Stomach (tissue), 9 donors: ENCODE results near the gene TAS1R2. TPM values are rescaled to one million over a fixed set of nuclear protein-coding genes. Genes with fewer than 3 reads are reported as not detected.

Experiments used
- DNase-seq, 2 donors: peaks; one replicate each; pipeline versions ENCODE4 v3.0.0 to v3.0.0-alpha.2; 2013 to 2019
- H3K27ac ChIP-seq, 5 donors: fragments of 200-600 bp in 4 of 5; sonication (generic) in 4 of 5; one replicate each; pipeline ENCODE4 v1.5.1; 2013 to 2019; ENCODE audit warnings: mild to moderate bottlenecking in 1 of 5, moderate library complexity in 1 of 5
- H3K27me3 ChIP-seq, 3 donors: fragments of 200-600 bp; sonication (generic); one replicate each; pipeline ENCODE4 v1.5.1; 2017 to 2019; ENCODE audit warnings: mixed run types in 1 of 3
- H3K36me3 ChIP-seq, 4 donors: fragments of 200-600 bp; sonication (generic); 1 replicate in 3 of 4; 2 replicates in 1 of 4; pipeline ENCODE4 v1.5.1; 2016 to 2019
- H3K4me1 ChIP-seq, 4 donors: fragments of 200-600 bp; sonication (generic); one replicate each; pipeline ENCODE4 v1.5.1; 2016 to 2019
- H3K4me3 ChIP-seq, 4 donors: fragments of 200-600 bp; sonication (generic) in 3 of 4; one replicate each; pipeline ENCODE4 v1.5.1; 2016 to 2019; ENCODE audit warnings: mild to moderate bottlenecking in 1 of 4
- H3K9me3 ChIP-seq, 4 donors: fragments of 200-600 bp; sonication (generic); one replicate each; pipeline ENCODE4 v1.5.1; 2016 to 2019
- EP300 ChIP-seq: sonication (generic); formaldehyde crosslinking; IDR thresholded peaks from one replicate; pipeline ENCODE4 v1.6.1; 2017; ENCODE audit warnings: antibody characterized with exemption
- POLR2A ChIP-seq, 4 donors: fragments of 450-650 bp; IDR thresholded peaks; one replicate each; pipeline ENCODE4 v1.6.1; 2016; ENCODE audit warnings: antibody characterized with exemption in 4 of 4, control low read depth in 2 of 4, mild to moderate bottlenecking in 1 of 4, moderate library complexity in 1 of 4
- POLR2AphosphoS5 ChIP-seq, 3 donors: sonication (generic); formaldehyde crosslinking; IDR thresholded peaks; one replicate each; pipeline ENCODE4 v1.6.1; 2016; ENCODE audit warnings: antibody characterized with exemption in 3 of 3
- WGBS, 5 donors: extraction: QIAGEN DNeasy Blood & Tissue Kit in 3 of 5; methylation state at CpG; one replicate each; pipeline versions ENCODE4 v1.1.5 to v1.1.7; 2013 to 2018; 5-methylcytosine and 5-hydroxymethylcytosine counted together
- intact Hi-C: fragments of 100-400 bp; cut with DNase I; formaldehyde crosslinking; loops from one replicate; pipeline ENCODE4 v1.15.1; 2023; ENCODE audit warnings: low total_unique reads
- polyA plus RNA-seq, 3 donors: library from polyadenylated mRNA; stranded (reverse); fragments of 200-250 nt; gene quantifications; one replicate each; pipeline ENCODE4 v1.2.3, GENCODE V29; 2013
- total RNA-seq, 5 donors: library from RNA; depleted of rRNA; stranded (reverse); fragments of >200 nt; gene quantifications; one replicate each; pipeline versions ENCODE4 v1.1.0 to v1.2.3, GENCODE V29; 2014 to 2016
- TF ChIP-seq, protein P1 (sequence below), 7 experiments: fragments of 450-650 bp in 4 of 7; fragments of 200-600 bp in 3 of 7; sonication (generic) in 3 of 7; IDR thresholded peaks; one replicate each; pipeline ENCODE4 v1.5.1; 2016 to 2019; ENCODE audit warnings: antibody characterized with exemption in 7 of 7, control low read depth in 2 of 7, mild to moderate bottlenecking in 1 of 7
- donor health status: healthy with polysubstance abuse.
- donor health status: Bipolar disorder and iron deficiency.
- donor health status: healthy.

The TAS1R2 gene
- total and polyA plus RNA-seq, 8 donors, result 9.9 TPM; not detected in 7

DNA sequence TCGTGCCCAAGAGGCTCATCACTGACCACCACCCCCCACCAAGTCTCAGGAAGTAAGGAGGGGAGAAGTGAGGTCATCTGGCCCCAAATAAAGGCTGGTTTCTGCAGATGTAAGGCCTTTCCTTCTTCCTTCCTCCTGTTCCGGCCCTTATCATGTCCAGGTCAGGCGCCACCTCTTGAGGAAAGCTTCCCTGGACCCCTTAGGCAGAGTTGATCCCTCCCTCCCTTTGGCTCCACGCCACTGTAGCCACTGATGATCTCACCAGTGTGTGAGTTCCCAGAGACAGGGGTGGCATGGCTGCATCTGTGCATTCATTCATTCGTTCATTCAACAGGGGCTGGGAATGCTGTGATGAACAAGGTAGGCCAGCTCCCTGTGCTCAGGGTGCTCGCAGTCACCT is 59.2 kb downstream of the TAS1R2 start:
- H3K36me3 ChIP-seq, result no peaks in the 10 kb centered on the region
- WGBS, 5 donors, result 74 to 83% (median 77%) methylated on average over 6 of the region's 6 CpGs
- intact Hi-C loops, result no loop called here

GRCh38 chr1:18799454-18799853 is 60.0 kb downstream of the TAS1R2 start:
- H3K27me3 ChIP-seq, result peaks cover 0 to 61% (median 7%) of the 10 kb centered on the region in 3 donors
- DNase-seq, result no peak
- 43 to 72% (median 53%) methylated on average over 3 of the region's 3 CpGs for WGBS, 5 donors
- H3K4me3 ChIP-seq, result no peak overlapping the region
- TF ChIP-seq POLR2AphosphoS5 (IDR thresholded peaks at IDR 0.05) (no peak), POLR2A (IDR thresholded peaks at IDR 0.05) (no peak)
- TF ChIP-seq, protein P1, sequence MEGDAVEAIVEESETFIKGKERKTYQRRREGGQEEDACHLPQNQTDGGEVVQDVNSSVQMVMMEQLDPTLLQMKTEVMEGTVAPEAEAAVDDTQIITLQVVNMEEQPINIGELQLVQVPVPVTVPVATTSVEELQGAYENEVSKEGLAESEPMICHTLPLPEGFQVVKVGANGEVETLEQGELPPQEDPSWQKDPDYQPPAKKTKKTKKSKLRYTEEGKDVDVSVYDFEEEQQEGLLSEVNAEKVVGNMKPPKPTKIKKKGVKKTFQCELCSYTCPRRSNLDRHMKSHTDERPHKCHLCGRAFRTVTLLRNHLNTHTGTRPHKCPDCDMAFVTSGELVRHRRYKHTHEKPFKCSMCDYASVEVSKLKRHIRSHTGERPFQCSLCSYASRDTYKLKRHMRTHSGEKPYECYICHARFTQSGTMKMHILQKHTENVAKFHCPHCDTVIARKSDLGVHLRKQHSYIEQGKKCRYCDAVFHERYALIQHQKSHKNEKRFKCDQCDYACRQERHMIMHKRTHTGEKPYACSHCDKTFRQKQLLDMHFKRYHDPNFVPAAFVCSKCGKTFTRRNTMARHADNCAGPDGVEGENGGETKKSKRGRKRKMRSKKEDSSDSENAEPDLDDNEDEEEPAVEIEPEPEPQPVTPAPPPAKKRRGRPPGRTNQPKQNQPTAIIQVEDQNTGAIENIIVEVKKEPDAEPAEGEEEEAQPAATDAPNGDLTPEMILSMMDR (IDR thresholded peaks at IDR 0.05), result no peak
- H3K27ac ChIP-seq, result no peak overlapping the region
- no peaks in the 10 kb centered on the region for H3K4me1 ChIP-seq
- intact Hi-C loops, result no loop called here
- H3K9me3 ChIP-seq, result no peaks in the 10 kb centered on the region
- H3K36me3 ChIP-seq, result no peaks in the 10 kb centered on the region

More for the DNA sequence above, 59.2 kb downstream of the TAS1R2 start:
- no peak for DNase-seq
- TF ChIP-seq, protein P1 (IDR thresholded peaks at IDR 0.05), result no peak
- no peak for TF ChIP-seq POLR2AphosphoS5 (IDR thresholded peaks at IDR 0.05)
- no peak for TF ChIP-seq POLR2A (IDR thresholded peaks at IDR 0.05)
- no peak for TF ChIP-seq EP300
- Histone ChIP-seq H3K27ac (no peak overlapping the region), H3K9me3 (no peaks in the 10 kb centered on the region), H3K27me3 (peaks cover 0 to 63% (median 4%) of the 10 kb centered on the region in 3 donors), H3K4me3 (no peak overlapping the region), H3K4me1 (no peaks in the 10 kb centered on the region)

DNA sequence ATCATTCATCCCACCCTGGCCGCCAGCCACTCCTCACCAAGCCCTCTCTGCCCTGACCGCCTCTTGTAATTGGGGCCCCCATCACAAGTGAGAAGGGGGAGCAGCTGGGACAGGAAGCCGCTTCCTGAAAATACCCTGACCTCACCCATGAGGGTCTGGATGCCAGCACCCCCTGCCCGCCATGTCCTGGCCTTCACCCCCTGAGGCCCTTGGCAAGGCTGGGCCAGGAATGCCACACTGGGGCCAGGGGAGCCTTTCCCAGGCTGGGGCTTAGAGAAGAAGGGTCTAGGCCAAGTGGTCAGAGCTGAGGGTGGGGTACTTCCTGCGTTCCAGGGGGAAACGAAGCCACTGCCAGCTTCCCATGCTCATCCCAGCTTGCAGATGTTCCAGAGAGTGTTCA is 60.5 kb downstream of the TAS1R2 start:
- WGBS, 5 donors, result 63 to 79% (median 75%) methylated on average over 6 of the region's 6 CpGs
- peaks cover 0 to 61% (median 6%) of the 10 kb centered on the region in 3 donors for H3K27me3 ChIP-seq
- TF ChIP-seq, protein P1 (IDR thresholded peaks at IDR 0.05), result no peak
- TF ChIP-seq POLR2A (IDR thresholded peaks at IDR 0.05), result no peak
- TF ChIP-seq EP300, result no peak
- no peak for TF ChIP-seq POLR2AphosphoS5 (IDR thresholded peaks at IDR 0.05)
- no peak for DNase-seq
- no peak overlapping the region for H3K4me3 ChIP-seq
- intact Hi-C loops, result no loop called here
- no peaks in the 10 kb centered on the region for H3K4me1 ChIP-seq
- no peak overlapping the region for H3K27ac ChIP-seq
- H3K9me3 ChIP-seq, result no peaks in the 10 kb centered on the region
- no peaks in the 10 kb centered on the region for H3K36me3 ChIP-seq

GRCh38 chr1:18798533-18798932 is 60.9 kb downstream of the TAS1R2 start:
- Histone ChIP-seq H3K9me3 (no peaks in the 10 kb centered on the region), H3K36me3 (no peaks in the 10 kb centered on the region), H3K27ac (no peak overlapping the region), H3K4me3 (no peak overlapping the region), H3K4me1 (no peaks in the 10 kb centered on the region), H3K27me3 (peaks cover 0 to 61% (median 3%) of the 10 kb centered on the region in 3 donors)
- no peak for DNase-seq
- 47 to 62% (median 49%) methylated on average over 10 to 13 of the region's 13 CpGs for WGBS, 5 donors
- TF ChIP-seq EP300, result no peak
- intact Hi-C loops, result no loop called here

DNA sequence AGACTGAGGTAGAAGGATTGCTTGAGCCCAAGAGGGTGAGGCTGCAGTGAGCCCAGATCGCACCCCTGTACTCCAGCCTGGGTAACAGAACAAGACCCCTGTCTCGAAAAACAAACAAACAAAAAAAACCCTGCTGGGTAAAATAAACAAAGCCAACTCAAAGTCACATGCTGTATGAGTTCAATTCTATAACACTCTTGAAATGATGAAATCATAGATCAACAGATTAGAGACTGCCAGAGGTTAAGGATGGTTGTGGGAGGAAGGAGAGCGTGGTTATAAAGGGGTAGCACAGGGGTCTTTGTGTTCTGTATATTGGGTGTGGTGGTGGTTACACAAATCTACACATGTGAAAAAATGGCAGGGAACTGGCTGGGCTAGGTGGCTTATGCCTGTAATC is 62.5 kb downstream of the TAS1R2 start:
- DNase-seq, result no peak
- Histone ChIP-seq H3K4me1 (no peaks in the 10 kb centered on the region), H3K36me3 (no peaks in the 10 kb centered on the region), H3K27ac (no peak overlapping the region), H3K9me3 (peaks cover 0 to 15% (median 11%) of the 10 kb centered on the region in 4 donors), H3K4me3 (no peak overlapping the region), H3K27me3 (peaks cover 0 to 75% (median 14%) of the 10 kb centered on the region in 3 donors)
- intact Hi-C loops, result no loop called here
- TF ChIP-seq POLR2AphosphoS5 (IDR thresholded peaks at IDR 0.05) (no peak), EP300 (no peak), POLR2A (IDR thresholded peaks at IDR 0.05) (no peak)
- TF ChIP-seq, protein P1 (IDR thresholded peaks at IDR 0.05), result no peak
- WGBS, 5 donors, result 52 to 65% (median 57%) methylated on average over 3 of the region's 3 CpGs
